GM23338 (cell line): ENCODE results near the gene TSPAN5. TPM values are rescaled to one million over a fixed set of nuclear protein-coding genes. Genes with fewer than 3 reads are reported as not detected.

Experiments used
- ATAC-seq: fragments of 200-7000 bp; cut with Tn5 transposase; 3 replicates; pipeline ENCODE4 v1.9.1; 2020
- DNase-seq: peaks from one replicate; pipeline ENCODE4 v3.0.0-alpha.2; 2015; ENCODE audit warnings: low spot score
- H2AFZ ChIP-seq: fragments of 200-600 bp; sonication (generic); 2 replicates; pipeline ENCODE4 v1.8.0; 2016; ENCODE audit warnings: antibody characterized with exemption, mild to moderate bottlenecking, moderate library complexity
- H3F3A ChIP-seq: fragments of 200-600 bp; sonication (generic); replicated peaks from 2 replicates; pipeline ENCODE4 v1.8.0; 2017; ENCODE audit warnings: antibody characterized with exemption, mixed run types, low read depth
- H3K27ac ChIP-seq: fragments of 200-600 bp; sonication (generic); 2 replicates; pipeline ENCODE4 v1.6.1; 2016; ENCODE audit warnings: low read depth
- H3K27me3 ChIP-seq: fragments of 200-600 bp; sonication (generic); 2 replicates; pipeline ENCODE4 v1.8.0; 2016; ENCODE audit warnings: mild to moderate bottlenecking, mixed run types, moderate library complexity; ENCODE audit not compliant: insufficient read depth
- H3K36me3 ChIP-seq: fragments of 200-600 bp; sonication (generic); 2 replicates; pipeline ENCODE4 v1.8.0; 2016; ENCODE audit warnings: mild to moderate bottlenecking; ENCODE audit not compliant: insufficient read depth
- H3K4me1 ChIP-seq: fragments of 200-600 bp; sonication (generic); 2 replicates; pipeline ENCODE4 v1.8.0; 2016; ENCODE audit warnings: mild to moderate bottlenecking, moderate library complexity; ENCODE audit not compliant: insufficient read depth
- H3K4me2 ChIP-seq: fragments of 200-600 bp; sonication (generic); 2 replicates; pipeline ENCODE4 v1.7.1; 2017; ENCODE audit warnings: mixed run types
- H3K4me3 ChIP-seq: fragments of 200-600 bp; sonication (generic); 2 replicates; pipeline ENCODE4 v1.6.1; 2016; ENCODE audit warnings: mixed run types
- H3K79me2 ChIP-seq: fragments of 200-600 bp; sonication (generic); replicated peaks from 2 replicates; pipeline ENCODE4 v1.8.0; 2017; ENCODE audit warnings: mild to moderate bottlenecking; ENCODE audit not compliant: insufficient read depth
- H3K9me2 ChIP-seq: fragments of 200-600 bp; sonication (generic); 2 replicates; pipeline ENCODE4 v1.8.0; 2017; ENCODE audit not compliant: insufficient read depth
- H4K20me1 ChIP-seq: fragments of 200-600 bp; sonication (generic); replicated peaks from 2 replicates; pipeline ENCODE4 v1.8.0; 2017; ENCODE audit warnings: mild to moderate bottlenecking; ENCODE audit not compliant: insufficient read depth
- H3K27ac Mint-ChIP-seq: 2 replicates; pipeline ENCODE4 v1.8.0; 2020; ENCODE audit warnings: inconsistent platforms, mild to moderate bottlenecking, moderate library complexity, mixed read lengths
- H3K27me3 Mint-ChIP-seq: 3 replicates; pipeline ENCODE4 v1.8.0; 2022; ENCODE audit warnings: low read depth, mild to moderate bottlenecking, moderate library complexity, mixed read lengths, inconsistent platforms; ENCODE audit not compliant: insufficient read depth, poor library complexity
- H3K36me3 Mint-ChIP-seq: 3 replicates; pipeline ENCODE4 v1.8.0; 2021; ENCODE audit warnings: low read depth, mild to moderate bottlenecking, inconsistent platforms, moderate library complexity, mixed read lengths
- H3K4me1 Mint-ChIP-seq: 3 replicates; pipeline ENCODE4 v1.8.0; 2020; ENCODE audit warnings: mild to moderate bottlenecking, inconsistent platforms, mixed read lengths
- H3K4me3 Mint-ChIP-seq: 3 replicates; pipeline ENCODE4 v1.8.0; 2021; ENCODE audit warnings: moderate library complexity, mild to moderate bottlenecking, inconsistent platforms, mixed read lengths
- H3K9me3 Mint-ChIP-seq: 3 replicates; pipeline ENCODE4 v1.8.0; 2020; ENCODE audit warnings: moderate library complexity, mild to moderate bottlenecking, inconsistent platforms, mixed read lengths
- CREB1 ChIP-seq: fragments of 250-450 bp; sonication (Bioruptor Pico); IDR thresholded peaks from 2 replicates; pipeline ENCODE4 v1.5.0; 2020; ENCODE audit warnings: low read depth, mild to moderate bottlenecking, moderate library complexity
- CTCF ChIP-seq, 2 experiments: fragments of 200-600 bp in 1 of 2; sonication (generic) in 1 of 2; conservative IDR thresholded peaks; 2 replicates each; pipeline versions ENCODE4 v1.5.1 to v1.6.1; 2016 to 2017; ENCODE audit warnings: antibody characterized with exemption in 2 of 2, low read depth in 2 of 2, mild to moderate bottlenecking in 2 of 2, moderate library complexity in 1 of 2
- ETS1 ChIP-seq: IDR thresholded peaks from 2 replicates; pipeline ENCODE4 v1.6.1; 2016; ENCODE audit warnings: antibody characterized with exemption
- EZH2 ChIP-seq: fragments of 200-600 bp; sonication (generic); IDR thresholded peaks from one replicate; pipeline ENCODE4 v1.8.0; 2017; ENCODE audit warnings: antibody characterized with exemption, mild to moderate bottlenecking, low read depth; ENCODE audit not compliant: unreplicated experiment
- EZH2phosphoT487 ChIP-seq: fragments of 200-600 bp; sonication (generic); IDR thresholded peaks from one replicate; pipeline ENCODE4 v1.8.1; 2018; ENCODE audit warnings: antibody characterized with exemption; ENCODE audit not compliant: unreplicated experiment
- JUNB ChIP-seq: IDR thresholded peaks from one replicate; pipeline ENCODE4 v1.6.1; 2016; ENCODE audit warnings: antibody characterized with exemption; ENCODE audit not compliant: unreplicated experiment
- NANOG ChIP-seq: IDR thresholded peaks from 2 replicates; pipeline ENCODE4 v1.6.1; 2016; ENCODE audit warnings: antibody characterized with exemption, borderline replicate concordance
- POLR2AphosphoS5 ChIP-seq: IDR thresholded peaks from 2 replicates; pipeline ENCODE4 v1.6.1; 2016; ENCODE audit warnings: antibody characterized with exemption, low read depth
- REST ChIP-seq: IDR thresholded peaks from one replicate; pipeline ENCODE4 v1.6.1; 2018; ENCODE audit warnings: antibody characterized with exemption; ENCODE audit not compliant: unreplicated experiment
- STAT1 ChIP-seq: IDR thresholded peaks from one replicate; pipeline ENCODE4 v1.6.1; 2016; ENCODE audit warnings: antibody characterized with exemption; ENCODE audit not compliant: unreplicated experiment
- ZNF114 ChIP-seq: fragments of 250-450 bp; sonication (Bioruptor Pico); IDR thresholded peaks from 2 replicates; pipeline ENCODE4 v1.5.0; 2020; ENCODE audit warnings: mild to moderate bottlenecking, moderate library complexity
- ZNF331 ChIP-seq: fragments of 250-450 bp; sonication (Bioruptor Pico); IDR thresholded peaks from 2 replicates; pipeline ENCODE4 v1.5.0; 2020; ENCODE audit warnings: low read depth, mild to moderate bottlenecking, moderate library complexity
- ZNF462 ChIP-seq: fragments of 250-450 bp; sonication (Bioruptor Pico); IDR thresholded peaks from 2 replicates; pipeline ENCODE4 v1.5.0; 2020; ENCODE audit warnings: mild to moderate bottlenecking, moderate library complexity
- polyA plus RNA-seq: library from polyadenylated mRNA; unstranded; fragments of >200 nt; fragmentation: Nextera tagmentation; extraction: Ambion mirVana; gene quantifications from 2 replicates; pipeline ENCODE4 v1.2.1, GENCODE V29; 2016
- total RNA-seq: library from RNA; depleted of rRNA; stranded (reverse); fragments of >200 nt; shearing (Covaris generic); gene quantifications from 2 replicates; pipeline ENCODE4 v1.2.3, GENCODE V29; 2014

TSPAN5 gene
- total and polyA plus RNA-seq, 2 experiments from 2014 or later, result 18.6 to 21.5 TPM

GRCh38 chr4:98498774-98499173 lies 159.6 kb downstream of the TSPAN5 start:
- H3K27ac Mint-ChIP-seq, result no peak overlapping the region
- H3K9me3 Mint-ChIP-seq, result no peaks in the 10 kb centered on the region; the same call in 2 of the 3 replicates
- no peak overlapping the region for H3K27ac ChIP-seq
- H2AFZ ChIP-seq, result no peak overlapping the region
- no peaks in the 10 kb centered on the region; the same call in 1 of the 2 replicates for H4K20me1 ChIP-seq
- no peaks in the 10 kb centered on the region for H3K9me2 ChIP-seq
- peaks cover 8% of the 10 kb centered on the region for H3K36me3 Mint-ChIP-seq
- peaks cover 12% of the 10 kb centered on the region for H3K27me3 Mint-ChIP-seq
- DNase-seq (no peak), ATAC-seq (no peak)
- no peak overlapping the region for H3K4me3 Mint-ChIP-seq
- no peaks in the 10 kb centered on the region for H3K36me3 ChIP-seq
- H3K4me1 ChIP-seq, result 0 out of 2 replicates have a peak, but pooled peaks cover 3% of the 10 kb centered on the region
- peaks cover 11% of the 10 kb centered on the region for H3K4me1 Mint-ChIP-seq
- no peaks in the 10 kb centered on the region for H3K79me2 ChIP-seq
- no peak overlapping the region for H3K4me3 ChIP-seq
- H3K4me2 ChIP-seq, result no peak overlapping the region
- H3F3A ChIP-seq, result no peaks in the 10 kb centered on the region
- H3K27me3 ChIP-seq, result no peaks in the 10 kb centered on the region
- TF ChIP-seq JUNB (no peak), ZNF114 (CRISPR knock-in tag) (no peak), CTCF (conservative IDR thresholded peaks at IDR 0.05; ENCODE audit: low read depth in 2 of 2) (no peak), NANOG (no peak), ZNF462 (no peak), STAT1 (no peak), ETS1 (no peak), ZNF331 (CRISPR knock-in tag) (no peak), REST (no peak), EZH2phosphoT487 (no peak), CREB1 (CRISPR knock-in tag) (no peak), EZH2 (no peak), POLR2AphosphoS5 (no peak)
